Measurements from ENCODE around the gene DHODH. TPM values are rescaled to one million over a fixed set of nuclear protein-coding genes. Genes with fewer than 3 reads are reported as not detected.

DHODH gene
- total and polyA plus RNA-seq, 2 of the 13 experiments (the other 11 are each of a cell fraction or from before 2014, with no cell fraction given) = 10.7 to 16.4 TPM

DNA sequence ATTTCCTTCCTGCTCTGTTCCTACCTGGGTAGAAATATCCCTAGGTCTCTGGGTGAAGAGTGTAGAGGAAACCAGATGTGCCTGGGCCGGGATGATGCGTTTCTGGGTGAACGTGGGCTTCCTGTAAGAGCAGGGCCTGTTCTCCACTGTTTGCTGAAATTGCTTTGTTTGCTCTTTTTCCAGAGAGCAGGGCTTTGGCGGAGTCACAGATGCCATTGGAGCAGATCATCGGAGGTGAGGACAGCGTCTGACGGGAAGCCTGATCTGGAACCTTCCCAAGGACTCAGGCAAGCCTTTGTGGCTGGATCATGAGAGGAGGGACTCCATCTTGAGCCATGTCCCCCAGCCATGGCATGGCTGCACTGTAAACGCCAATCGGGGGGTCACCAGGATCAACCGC is 15.4 kb downstream of the DHODH start (continued):
- TF ChIP-seq, protein P1, sequence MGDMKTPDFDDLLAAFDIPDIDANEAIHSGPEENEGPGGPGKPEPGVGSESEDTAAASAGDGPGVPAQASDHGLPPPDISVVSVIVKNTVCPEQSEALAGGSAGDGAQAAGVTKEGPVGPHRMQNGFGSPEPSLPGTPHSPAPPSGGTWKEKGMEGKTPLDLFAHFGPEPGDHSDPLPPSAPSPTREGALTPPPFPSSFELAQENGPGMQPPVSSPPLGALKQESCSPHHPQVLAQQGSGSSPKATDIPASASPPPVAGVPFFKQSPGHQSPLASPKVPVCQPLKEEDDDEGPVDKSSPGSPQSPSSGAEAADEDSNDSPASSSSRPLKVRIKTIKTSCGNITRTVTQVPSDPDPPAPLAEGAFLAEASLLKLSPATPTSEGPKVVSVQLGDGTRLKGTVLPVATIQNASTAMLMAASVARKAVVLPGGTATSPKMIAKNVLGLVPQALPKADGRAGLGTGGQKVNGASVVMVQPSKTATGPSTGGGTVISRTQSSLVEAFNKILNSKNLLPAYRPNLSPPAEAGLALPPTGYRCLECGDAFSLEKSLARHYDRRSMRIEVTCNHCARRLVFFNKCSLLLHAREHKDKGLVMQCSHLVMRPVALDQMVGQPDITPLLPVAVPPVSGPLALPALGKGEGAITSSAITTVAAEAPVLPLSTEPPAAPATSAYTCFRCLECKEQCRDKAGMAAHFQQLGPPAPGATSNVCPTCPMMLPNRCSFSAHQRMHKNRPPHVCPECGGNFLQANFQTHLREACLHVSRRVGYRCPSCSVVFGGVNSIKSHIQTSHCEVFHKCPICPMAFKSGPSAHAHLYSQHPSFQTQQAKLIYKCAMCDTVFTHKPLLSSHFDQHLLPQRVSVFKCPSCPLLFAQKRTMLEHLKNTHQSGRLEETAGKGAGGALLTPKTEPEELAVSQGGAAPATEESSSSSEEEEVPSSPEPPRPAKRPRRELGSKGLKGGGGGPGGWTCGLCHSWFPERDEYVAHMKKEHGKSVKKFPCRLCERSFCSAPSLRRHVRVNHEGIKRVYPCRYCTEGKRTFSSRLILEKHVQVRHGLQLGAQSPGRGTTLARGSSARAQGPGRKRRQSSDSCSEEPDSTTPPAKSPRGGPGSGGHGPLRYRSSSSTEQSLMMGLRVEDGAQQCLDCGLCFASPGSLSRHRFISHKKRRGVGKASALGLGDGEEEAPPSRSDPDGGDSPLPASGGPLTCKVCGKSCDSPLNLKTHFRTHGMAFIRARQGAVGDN (CRISPR knock-in tag; IDR thresholded peaks at IDR 0.05) = peak; percentile 79
- peak; percentile 39 for TF ChIP-seq TEAD3 (CRISPR knock-in tag; optimal IDR thresholded peaks at IDR 0.05; ENCODE audit: borderline replicate concordance)
- TF ChIP-seq, protein P2, sequence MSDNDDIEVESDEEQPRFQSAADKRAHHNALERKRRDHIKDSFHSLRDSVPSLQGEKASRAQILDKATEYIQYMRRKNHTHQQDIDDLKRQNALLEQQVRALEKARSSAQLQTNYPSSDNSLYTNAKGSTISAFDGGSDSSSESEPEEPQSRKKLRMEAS (IDR thresholded peaks at IDR 0.05) = peak; percentile 50
- TF ChIP-seq ZNF562 (CRISPR knock-in tag; IDR thresholded peaks at IDR 0.05; ENCODE audit: borderline replicate concordance) = no peak
- TF ChIP-seq SALL2 (CRISPR knock-in tag; IDR thresholded peaks at IDR 0.05) = no peak
- TF ChIP-seq FIP1L1 (IDR thresholded peaks at IDR 0.05; ENCODE audit: borderline replicate concordance, insufficient read depth, low read depth, low read length) = no peak
- TF ChIP-seq ZNF292 (CRISPR knock-in tag; IDR thresholded peaks at IDR 0.05; ENCODE audit: borderline replicate concordance, low read depth) = peak; percentile 53; the same call in 1 of the 2 replicates
- no peak for TF ChIP-seq DR1 (CRISPR knock-in tag; IDR thresholded peaks at IDR 0.05)
- TF ChIP-seq GTF2F1 (IDR thresholded peaks at IDR 0.05; ENCODE audit: low read length) = no peak
- TF ChIP-seq, protein P3, sequence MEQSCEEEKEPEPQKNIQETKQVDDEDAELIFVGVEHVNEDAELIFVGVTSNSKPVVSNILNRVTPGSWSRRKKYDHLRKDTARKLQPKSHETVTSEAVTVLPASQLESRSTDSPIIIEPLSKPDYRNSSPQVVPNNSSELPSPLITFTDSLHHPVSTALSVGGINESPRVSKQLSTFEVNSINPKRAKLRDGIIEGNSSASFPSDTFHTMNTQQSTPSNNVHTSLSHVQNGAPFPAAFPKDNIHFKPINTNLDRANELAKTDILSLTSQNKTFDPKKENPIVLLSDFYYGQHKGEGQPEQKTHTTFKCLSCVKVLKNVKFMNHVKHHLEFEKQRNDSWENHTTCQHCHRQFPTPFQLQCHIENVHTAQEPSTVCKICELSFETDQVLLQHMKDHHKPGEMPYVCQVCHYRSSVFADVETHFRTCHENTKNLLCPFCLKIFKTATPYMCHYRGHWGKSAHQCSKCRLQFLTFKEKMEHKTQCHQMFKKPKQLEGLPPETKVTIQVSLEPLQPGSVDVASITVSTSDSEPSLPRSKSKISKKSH (CRISPR knock-in tag; IDR thresholded peaks at IDR 0.05; ENCODE audit: borderline replicate concordance) = no peak
- TF ChIP-seq, protein P4, sequence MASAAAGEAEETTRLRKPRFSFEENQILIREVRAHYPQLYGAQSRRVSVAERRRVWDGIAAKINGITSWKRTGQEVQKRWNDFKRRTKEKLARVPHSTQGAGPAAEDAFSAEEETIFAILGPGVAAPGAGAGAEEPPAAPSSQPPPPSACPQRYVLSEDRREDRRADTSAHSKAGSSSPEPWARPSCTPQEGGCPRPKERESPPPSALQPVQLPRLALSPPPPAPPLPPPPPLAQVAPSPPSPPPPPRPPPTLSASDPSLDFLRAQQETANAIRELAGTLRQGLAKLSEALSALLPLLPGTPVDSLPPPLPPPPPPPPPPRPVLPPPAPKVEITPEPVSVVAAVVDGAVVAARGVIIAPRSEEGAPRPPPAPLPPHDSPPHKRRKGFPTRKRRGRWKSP (CRISPR knock-in tag; IDR thresholded peaks at IDR 0.05) = no peak
- no peak for TF ChIP-seq MBNL3 (CRISPR knock-in tag; conservative IDR thresholded peaks at IDR 0.05)
- no peak for TF ChIP-seq MED8 (CRISPR knock-in tag; IDR thresholded peaks at IDR 0.05; ENCODE audit: insufficient replicate concordance)
- no peak for TF ChIP-seq TAF15 (IDR thresholded peaks at IDR 0.05; ENCODE audit: low read depth, low read length, poor library complexity, severe bottlenecking)
- TF ChIP-seq ZSCAN12 (CRISPR knock-in tag; IDR thresholded peaks at IDR 0.05) = no peak
- TF ChIP-seq ZNF75D (CRISPR knock-in tag; IDR thresholded peaks at IDR 0.05; ENCODE audit: borderline replicate concordance) = no peak
- no peak for TF ChIP-seq NPAS2 (CRISPR knock-in tag; IDR thresholded peaks at IDR 0.05; ENCODE audit: borderline replicate concordance)
- TF ChIP-seq GATA4 (IDR thresholded peaks at IDR 0.05; ENCODE audit: borderline replicate concordance, low read depth) = no peak
- peak; percentile 95 for TF ChIP-seq ZBTB38 (CRISPR knock-in tag; IDR thresholded peaks at IDR 0.05)
- no peak for TF ChIP-seq SNRNP70 (IDR thresholded peaks at IDR 0.05; ENCODE audit: low read depth, low read length)
- TF ChIP-seq, protein P5, sequence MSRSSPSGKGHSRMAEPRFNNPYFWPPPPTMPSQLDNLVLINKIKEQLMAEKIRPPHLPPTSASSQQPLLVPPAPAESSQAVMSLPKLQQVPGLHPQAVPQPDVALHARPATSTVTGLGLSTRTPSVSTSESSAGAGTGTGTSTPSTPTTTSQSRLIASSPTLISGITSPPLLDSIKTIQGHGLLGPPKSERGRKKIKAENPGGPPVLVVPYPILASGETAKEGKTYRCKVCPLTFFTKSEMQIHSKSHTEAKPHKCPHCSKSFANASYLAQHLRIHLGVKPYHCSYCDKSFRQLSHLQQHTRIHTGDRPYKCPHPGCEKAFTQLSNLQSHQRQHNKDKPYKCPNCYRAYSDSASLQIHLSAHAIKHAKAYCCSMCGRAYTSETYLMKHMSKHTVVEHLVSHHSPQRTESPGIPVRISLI (CRISPR knock-in tag; IDR thresholded peaks at IDR 0.05; ENCODE audit: borderline replicate concordance) = no peak
- TF ChIP-seq MXD4 (CRISPR knock-in tag; IDR thresholded peaks at IDR 0.05) = no peak
- TF ChIP-seq BCL6 (CRISPR knock-in tag; IDR thresholded peaks at IDR 0.05) = peak; percentile 63
- TF ChIP-seq NCOA2 (CRISPR knock-in tag; IDR thresholded peaks at IDR 0.05) = no peak; the same call in 1 of the 2 replicates
